WTC11 (cell line): ENCODE measurements around the gene LAP3. TPM values are rescaled to one million over a fixed set of nuclear protein-coding genes. Genes with fewer than 3 reads are reported as not detected.

Experiments
- ATAC-seq: fragments of 200-7000 bp; cut with Tn5 transposase; 2 replicates; pipeline ENCODE4 v1.10.0; 2021; ENCODE audit warnings: mild to moderate bottlenecking, moderate library complexity
- CTCF ChIA-PET: fragments of 300-600 bp; sonication (Branson Sonifier 250); formaldehyde crosslinking; loops from one replicate; lab custom pipeline; 2021; ENCODE audit warnings: antibody characterized with exemption; lab: Charles Lee
- POLR2A ChIA-PET: fragments of 350-600 bp; sonication (Branson Sonifier 250); formaldehyde crosslinking; loops from one replicate; lab custom pipeline; 2021; ENCODE audit warnings: antibody characterized with exemption; lab: Charles Lee
- DNase-seq: peaks from one replicate; pipeline ENCODE4 v3.0.0; 2021; ENCODE audit warnings: low spot score
- H3K27ac Mint-ChIP-seq: 2 replicates; pipeline ENCODE4 v1.8.0; 2021; ENCODE audit warnings: mixed read lengths
- H3K27me3 Mint-ChIP-seq: 2 replicates; pipeline ENCODE4 v1.8.0; 2021; ENCODE audit warnings: low read depth, mild to moderate bottlenecking, moderate library complexity, mixed read lengths
- H3K36me3 Mint-ChIP-seq: 2 replicates; pipeline ENCODE4 v1.8.0; 2021; ENCODE audit warnings: mixed read lengths
- H3K4me1 Mint-ChIP-seq: 2 replicates; pipeline ENCODE4 v1.8.0; 2022; ENCODE audit warnings: mixed read lengths
- H3K4me3 Mint-ChIP-seq: 2 replicates; pipeline ENCODE4 v1.8.0; 2021; ENCODE audit warnings: mild to moderate bottlenecking, moderate library complexity, mixed read lengths
- H3K9me3 Mint-ChIP-seq: 2 replicates; pipeline ENCODE4 v1.8.0; 2021; ENCODE audit warnings: mixed read lengths
- AR ChIP-seq: fragments of 250-450 bp; sonication (Bioruptor Pico); IDR thresholded peaks from 2 replicates; pipeline ENCODE4 v1.9.0; 2021; ENCODE audit warnings: mild to moderate bottlenecking
- ATF1 ChIP-seq: sonication (generic); formaldehyde crosslinking; IDR thresholded peaks from 2 replicates; pipeline ENCODE4 v1.8.1; 2023; ENCODE audit warnings: mild to moderate bottlenecking, moderate library complexity, missing genetic modification reagents
- ATF2 ChIP-seq: sonication (generic); formaldehyde crosslinking; IDR thresholded peaks from 2 replicates; pipeline ENCODE4 v1.8.1; 2022; ENCODE audit warnings: low read depth, missing genetic modification reagents, borderline replicate concordance
- CREM ChIP-seq: sonication (generic); formaldehyde crosslinking; IDR thresholded peaks from 2 replicates; pipeline ENCODE4 v1.8.1; 2022; ENCODE audit warnings: mild to moderate bottlenecking, missing genetic modification reagents, moderate library complexity
- ELF4 ChIP-seq: sonication (generic); formaldehyde crosslinking; IDR thresholded peaks from 2 replicates; pipeline ENCODE4 v1.8.1; 2022; ENCODE audit warnings: low read depth, mild to moderate bottlenecking, moderate library complexity, missing genetic modification reagents
- ESRRA ChIP-seq: sonication (generic); formaldehyde crosslinking; IDR thresholded peaks from 2 replicates; pipeline ENCODE4 v1.8.1; 2022; ENCODE audit warnings: mild to moderate bottlenecking, missing genetic modification reagents, borderline replicate concordance
- HMGA2 ChIP-seq: fragments of 250-450 bp; sonication (Bioruptor Pico); IDR thresholded peaks from 2 replicates; pipeline ENCODE4 v1.4.0; 2021; ENCODE audit warnings: mild to moderate bottlenecking, moderate library complexity
- MXD4 ChIP-seq: fragments of 250-450 bp; sonication (Bioruptor Pico); IDR thresholded peaks from 2 replicates; pipeline ENCODE4 v1.8.0; 2021; ENCODE audit warnings: mild to moderate bottlenecking, moderate library complexity, borderline replicate concordance
- NFATC4 ChIP-seq: fragments of 250-450 bp; sonication (Bioruptor Pico); IDR thresholded peaks from 2 replicates; pipeline ENCODE4 v1.9.0; 2021; ENCODE audit warnings: mild to moderate bottlenecking
- SMAD3 ChIP-seq: sonication (generic); formaldehyde crosslinking; IDR thresholded peaks from 2 replicates; pipeline ENCODE4 v1.8.0; 2022; ENCODE audit warnings: missing genetic modification reagents, mild to moderate bottlenecking, borderline replicate concordance
- SP1 ChIP-seq: sonication (generic); formaldehyde crosslinking; conservative IDR thresholded peaks from 2 replicates; pipeline ENCODE4 v1.8.1; 2022; ENCODE audit warnings: missing genetic modification reagents
- TCF7 ChIP-seq: sonication (generic); formaldehyde crosslinking; IDR thresholded peaks from 2 replicates; pipeline ENCODE4 v1.8.0; 2022; ENCODE audit warnings: mild to moderate bottlenecking, low read depth, missing genetic modification reagents, moderate library complexity
- USF2 ChIP-seq: sonication (generic); formaldehyde crosslinking; IDR thresholded peaks from 2 replicates; pipeline ENCODE4 v1.8.1; 2023; ENCODE audit warnings: mild to moderate bottlenecking, missing genetic modification reagents, moderate library complexity
- ZMAT4 ChIP-seq: fragments of 250-450 bp; sonication (Bioruptor Pico); IDR thresholded peaks from 2 replicates; pipeline ENCODE4 v1.9.0; 2021; ENCODE audit warnings: mild to moderate bottlenecking
- ZNF138 ChIP-seq: sonication (generic); formaldehyde crosslinking; conservative IDR thresholded peaks from 2 replicates; pipeline ENCODE4 v1.8.1; 2022; ENCODE audit warnings: mild to moderate bottlenecking, moderate library complexity, missing genetic modification reagents
- ZNF263 ChIP-seq: sonication (generic); formaldehyde crosslinking; IDR thresholded peaks from 2 replicates; pipeline ENCODE4 v1.8.1; 2022; ENCODE audit warnings: low read depth, mild to moderate bottlenecking, moderate library complexity, missing genetic modification reagents
- ZNF423 ChIP-seq: fragments of 250-450 bp; sonication (Bioruptor Pico); IDR thresholded peaks from 2 replicates; pipeline ENCODE4 v2.1.2; 2022; ENCODE audit warnings: mild to moderate bottlenecking, moderate library complexity
- ZNF512 ChIP-seq: sonication (generic); formaldehyde crosslinking; IDR thresholded peaks from 2 replicates; pipeline ENCODE4 v1.8.1; 2022; ENCODE audit warnings: missing genetic modification reagents, borderline replicate concordance
- ZNF532 ChIP-seq: fragments of 250-450 bp; sonication (Bioruptor Pico); IDR thresholded peaks from 2 replicates; pipeline ENCODE4 v1.9.0; 2021; ENCODE audit warnings: mild to moderate bottlenecking, borderline replicate concordance
- total RNA-seq: library from RNA; stranded (reverse); gene quantifications from 3 replicates; pipeline ENCODE4 v1.2.3, GENCODE V29; 2021

The LAP3 gene
- total RNA-seq, 1 experiment from 2014 or later = 52.7 TPM

GRCh38 chr4:17546222-17546621 lies 30.8 kb upstream of the LAP3 start:
- no peak overlapping the region for H3K27ac Mint-ChIP-seq
- H3K36me3 Mint-ChIP-seq = no peaks in the 10 kb centered on the region
- CTCF ChIA-PET = no interaction called here
- TF ChIP-seq ZNF138 = no peak
- TF ChIP-seq ELF4 (CRISPR knock-in tag) = no peak
- TF ChIP-seq ZNF532 (CRISPR knock-in tag) = no peak
- no peak for TF ChIP-seq MXD4 (CRISPR knock-in tag)
- TF ChIP-seq ZNF512 = no peak
- no peak for TF ChIP-seq HMGA2 (CRISPR knock-in tag)
- no peak for TF ChIP-seq ZMAT4 (CRISPR knock-in tag)
- no peak for TF ChIP-seq NFATC4 (CRISPR knock-in tag)
- TF ChIP-seq TCF7 = no peak
- TF ChIP-seq ZNF263 (CRISPR knock-in tag) = no peak
- no peak for TF ChIP-seq ATF2
- TF ChIP-seq ATF1 (CRISPR knock-in tag) = no peak
- no peak for TF ChIP-seq ESRRA (CRISPR knock-in tag)
- TF ChIP-seq USF2 (CRISPR knock-in tag) = no peak
- no peak for TF ChIP-seq CREM (CRISPR knock-in tag)
- TF ChIP-seq ZNF423 = no peak
- no peak for TF ChIP-seq SP1 (CRISPR knock-in tag)
- H3K27me3 Mint-ChIP-seq = peaks cover 3% of the 10 kb centered on the region; the same call in 1 of the 2 replicates
- POLR2A ChIA-PET = no interaction called here
- DNase-seq (no peak), ATAC-seq (no peak)
- peaks cover 8% of the 10 kb centered on the region for H3K4me1 Mint-ChIP-seq
- no peaks in the 10 kb centered on the region for H3K9me3 Mint-ChIP-seq
- no peak overlapping the region for H3K4me3 Mint-ChIP-seq

GRCh38 chr4:17546678-17547077 lies 30.3 kb upstream of the LAP3 start:
- DNase-seq (no peak), ATAC-seq (no peak)
- Mint-ChIP-seq H3K36me3 (no peaks in the 10 kb centered on the region), H3K4me3 (no peak overlapping the region), H3K27ac (no peak overlapping the region), H3K4me1 (peaks cover 8% of the 10 kb centered on the region), H3K27me3 (peaks cover 3% of the 10 kb centered on the region; the same call in 1 of the 2 replicates), H3K9me3 (no peaks in the 10 kb centered on the region)
- ChIA-PET POLR2A (no interaction called here), CTCF (interaction anchor here (0.5 kb wide), 1 partner anchor 34 kb away, joined by 3 read pairs; no protein-coding TSS in a partner anchor)
- TF ChIP-seq ZNF532 (CRISPR knock-in tag) (no peak), AR (CRISPR knock-in tag) (no peak), SMAD3 (CRISPR knock-in tag) (no peak)
